ENCODE measurements around the gene GEMIN7. TPM values are rescaled to one million over a fixed set of nuclear protein-coding genes. Genes with fewer than 3 reads are reported as not detected.

The GEMIN7 gene
- polyA plus RNA-seq, 2 of the 4 experiments (the other 2 are of a cell fraction) = 42.2 to 86.0 TPM

DNA sequence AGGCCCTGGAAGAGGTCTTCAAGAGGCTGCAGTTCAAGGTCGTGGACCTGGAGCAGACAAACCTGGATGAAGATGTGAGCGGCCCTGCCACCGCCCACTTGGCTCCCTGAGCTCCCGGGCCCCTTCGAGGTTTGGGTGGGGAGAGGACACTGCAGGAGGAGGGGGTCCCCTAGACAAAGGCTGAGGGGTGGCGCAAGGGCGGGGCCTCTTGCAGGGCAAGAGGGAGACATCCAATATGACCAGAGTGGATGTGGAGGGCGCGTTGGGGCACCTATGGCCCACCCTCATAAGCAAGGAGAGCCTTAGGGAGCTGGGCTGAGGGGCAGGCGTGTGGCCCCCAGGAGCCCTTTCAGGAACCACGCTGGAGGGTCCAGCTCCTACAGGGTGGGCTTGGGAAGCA, 61.5 kb downstream of the GEMIN7 start (continued):
- TF ChIP-seq, protein P1, sequence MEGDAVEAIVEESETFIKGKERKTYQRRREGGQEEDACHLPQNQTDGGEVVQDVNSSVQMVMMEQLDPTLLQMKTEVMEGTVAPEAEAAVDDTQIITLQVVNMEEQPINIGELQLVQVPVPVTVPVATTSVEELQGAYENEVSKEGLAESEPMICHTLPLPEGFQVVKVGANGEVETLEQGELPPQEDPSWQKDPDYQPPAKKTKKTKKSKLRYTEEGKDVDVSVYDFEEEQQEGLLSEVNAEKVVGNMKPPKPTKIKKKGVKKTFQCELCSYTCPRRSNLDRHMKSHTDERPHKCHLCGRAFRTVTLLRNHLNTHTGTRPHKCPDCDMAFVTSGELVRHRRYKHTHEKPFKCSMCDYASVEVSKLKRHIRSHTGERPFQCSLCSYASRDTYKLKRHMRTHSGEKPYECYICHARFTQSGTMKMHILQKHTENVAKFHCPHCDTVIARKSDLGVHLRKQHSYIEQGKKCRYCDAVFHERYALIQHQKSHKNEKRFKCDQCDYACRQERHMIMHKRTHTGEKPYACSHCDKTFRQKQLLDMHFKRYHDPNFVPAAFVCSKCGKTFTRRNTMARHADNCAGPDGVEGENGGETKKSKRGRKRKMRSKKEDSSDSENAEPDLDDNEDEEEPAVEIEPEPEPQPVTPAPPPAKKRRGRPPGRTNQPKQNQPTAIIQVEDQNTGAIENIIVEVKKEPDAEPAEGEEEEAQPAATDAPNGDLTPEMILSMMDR (IDR thresholded peaks at IDR 0.05) = no peak
- TF ChIP-seq FOSL2 (IDR thresholded peaks at IDR 0.05) (no peak), FOSL2 (CRISPR knock-in tag; IDR thresholded peaks at IDR 0.05) (no peak), HEYL (CRISPR knock-in tag; IDR thresholded peaks at IDR 0.05) (no peak)

Small RNA genes lying within 50 kb of the gene (small RNA-seq; reads per million reads assigned to genes)
- gene RNU6-611P = 0 reads per million in 6 experiments

Other genes with a start within 250 kb of the GEMIN7 start
- 69.4 and 84.8 TPM in 2 replicates for gene NECTIN2, start 233.0 kb upstream of the GEMIN7 start, polyA plus RNA-seq (2011; rRNA removed)
- gene NECTIN2, start 233.0 kb upstream of the GEMIN7 start, polyA plus RNA-seq (2017; fragmentation: RNase III; extraction: RNeasy Plus Mini Kit Qiagen cat#74134 plus additional on column Dnase treatment) = 77.7 to 92.4 TPM (median 89.6 TPM) in 3 replicates
- gene TOMM40, start 188.0 kb upstream of the GEMIN7 start, polyA plus RNA-seq (2011; rRNA removed) = 83.6 and 92.7 TPM in 2 replicates
- 172 to 201 TPM (median 180 TPM) in 3 replicates for gene TOMM40, start 188.0 kb upstream of the GEMIN7 start, polyA plus RNA-seq (2017; fragmentation: RNase III; extraction: RNeasy Plus Mini Kit Qiagen cat#74134 plus additional on column Dnase treatment)
- 9.4 and 12.5 TPM in 2 replicates for gene APOE, start 173.5 kb upstream of the GEMIN7 start, polyA plus RNA-seq (2011; rRNA removed)
- gene APOE, start 173.5 kb upstream of the GEMIN7 start, polyA plus RNA-seq (2017; fragmentation: RNase III; extraction: RNeasy Plus Mini Kit Qiagen cat#74134 plus additional on column Dnase treatment) = 16.2 to 31.9 TPM (median 20.2 TPM) in 3 replicates
- gene APOC1, start 164.7 kb upstream of the GEMIN7 start, polyA plus RNA-seq (2011; rRNA removed) = 82.1 and 88.7 TPM in 2 replicates
- gene APOC1, start 164.7 kb upstream of the GEMIN7 start, polyA plus RNA-seq (2017; fragmentation: RNase III; extraction: RNeasy Plus Mini Kit Qiagen cat#74134 plus additional on column Dnase treatment) = 172 to 198 TPM (median 196 TPM) in 3 replicates
- gene APOC4, start 137.0 kb upstream of the GEMIN7 start, polyA plus RNA-seq (2011; rRNA removed) = not detected in 2 replicates
- gene APOC4, start 137.0 kb upstream of the GEMIN7 start, polyA plus RNA-seq (2017; fragmentation: RNase III; extraction: RNeasy Plus Mini Kit Qiagen cat#74134 plus additional on column Dnase treatment) = not detected in 3 replicates
- gene APOC2, start 133.2 kb upstream of the GEMIN7 start, polyA plus RNA-seq (2011; rRNA removed) = not detected in 2 replicates
- 0.27 TPM in 1 of 3 replicates, not detected in the others for gene APOC2, start 133.2 kb upstream of the GEMIN7 start, polyA plus RNA-seq (2017; fragmentation: RNase III; extraction: RNeasy Plus Mini Kit Qiagen cat#74134 plus additional on column Dnase treatment)
- 96.5 and 99.3 TPM in 2 replicates for gene CLPTM1, start 123.9 kb upstream of the GEMIN7 start, polyA plus RNA-seq (2011; rRNA removed)
- 173 to 188 TPM (median 180 TPM) in 3 replicates for gene CLPTM1, start 123.9 kb upstream of the GEMIN7 start, polyA plus RNA-seq (2017; fragmentation: RNase III; extraction: RNeasy Plus Mini Kit Qiagen cat#74134 plus additional on column Dnase treatment)
- 7.5 and 8.1 TPM in 2 replicates for gene RELB, start 77.8 kb upstream of the GEMIN7 start, polyA plus RNA-seq (2011; rRNA removed)
- gene RELB, start 77.8 kb upstream of the GEMIN7 start, polyA plus RNA-seq (2017; fragmentation: RNase III; extraction: RNeasy Plus Mini Kit Qiagen cat#74134 plus additional on column Dnase treatment) = 9.6 to 15.1 TPM (median 9.6 TPM) in 3 replicates
- 30.7 and 39.0 TPM in 2 replicates for gene CLASRP, start 40.2 kb upstream of the GEMIN7 start, polyA plus RNA-seq (2011; rRNA removed)
- gene CLASRP, start 40.2 kb upstream of the GEMIN7 start, polyA plus RNA-seq (2017; fragmentation: RNase III; extraction: RNeasy Plus Mini Kit Qiagen cat#74134 plus additional on column Dnase treatment) = 74.8 to 93.7 TPM (median 86.4 TPM) in 3 replicates
- gene ZNF296, start 2.8 kb upstream of the GEMIN7 start, polyA plus RNA-seq (2011; rRNA removed) = 0.25 and 0.34 TPM in 2 replicates
- 2.7 to 3.6 TPM (median 3.4 TPM) in 3 replicates for gene ZNF296, start 2.8 kb upstream of the GEMIN7 start, polyA plus RNA-seq (2017; fragmentation: RNase III; extraction: RNeasy Plus Mini Kit Qiagen cat#74134 plus additional on column Dnase treatment)
- 7.6 and 9.1 TPM in 2 replicates for gene PPP1R37, start 13.9 kb downstream of the GEMIN7 start, polyA plus RNA-seq (2011; rRNA removed)
- gene PPP1R37, start 13.9 kb downstream of the GEMIN7 start, polyA plus RNA-seq (2017; fragmentation: RNase III; extraction: RNeasy Plus Mini Kit Qiagen cat#74134 plus additional on column Dnase treatment) = 18.7 to 21.9 TPM (median 21.8 TPM) in 3 replicates
- 0.12 and 0.21 TPM in 2 replicates for gene NKPD1, start 81.7 kb downstream of the GEMIN7 start, polyA plus RNA-seq (2011; rRNA removed)
- 0.10 to 0.18 TPM (median 0.15 TPM) in 3 replicates for gene NKPD1, start 81.7 kb downstream of the GEMIN7 start, polyA plus RNA-seq (2017; fragmentation: RNase III; extraction: RNeasy Plus Mini Kit Qiagen cat#74134 plus additional on column Dnase treatment)
- 29.8 and 30.2 TPM in 2 replicates for gene TRAPPC6A, start 99.0 kb downstream of the GEMIN7 start, polyA plus RNA-seq (2011; rRNA removed)
- gene TRAPPC6A, start 99.0 kb downstream of the GEMIN7 start, polyA plus RNA-seq (2017; fragmentation: RNase III; extraction: RNeasy Plus Mini Kit Qiagen cat#74134 plus additional on column Dnase treatment) = 23.7 to 30.5 TPM (median 28.5 TPM) in 3 replicates
- gene BLOC1S3, start 99.5 kb downstream of the GEMIN7 start, polyA plus RNA-seq (2011; rRNA removed) = 7.5 and 10.5 TPM in 2 replicates
- gene BLOC1S3, start 99.5 kb downstream of the GEMIN7 start, polyA plus RNA-seq (2017; fragmentation: RNase III; extraction: RNeasy Plus Mini Kit Qiagen cat#74134 plus additional on column Dnase treatment) = 8.2 to 12.2 TPM (median 10.6 TPM) in 3 replicates
- 0.16 and 0.20 TPM in 2 replicates for gene EXOC3L2, start 166.1 kb downstream of the GEMIN7 start, polyA plus RNA-seq (2011; rRNA removed)
- gene EXOC3L2, start 166.1 kb downstream of the GEMIN7 start, polyA plus RNA-seq (2017; fragmentation: RNase III; extraction: RNeasy Plus Mini Kit Qiagen cat#74134 plus additional on column Dnase treatment) = 0.46 to 0.58 TPM (median 0.50 TPM) in 3 replicates
- gene MARK4, start 172.0 kb downstream of the GEMIN7 start, polyA plus RNA-seq (2011; rRNA removed) = 6.3 and 6.9 TPM in 2 replicates
- gene MARK4, start 172.0 kb downstream of the GEMIN7 start, polyA plus RNA-seq (2017; fragmentation: RNase III; extraction: RNeasy Plus Mini Kit Qiagen cat#74134 plus additional on column Dnase treatment) = 6.0 to 7.8 TPM (median 6.8 TPM) in 3 replicates
- not detected in 2 replicates for gene CKM, start 243.6 kb downstream of the GEMIN7 start, polyA plus RNA-seq (2011; rRNA removed)
- gene CKM, start 243.6 kb downstream of the GEMIN7 start, polyA plus RNA-seq (2017; fragmentation: RNase III; extraction: RNeasy Plus Mini Kit Qiagen cat#74134 plus additional on column Dnase treatment) = not detected in 3 replicates

Measured in A549 (cell line).